ENCODE measurements around the gene RPS10. TPM values are rescaled to one million over a fixed set of nuclear protein-coding genes. Genes with fewer than 3 reads are reported as not detected.
A peak's percentile ranks its signal among the peaks of the same experiment; 100 is the strongest.

Gene RPS10
- total and polyA plus RNA-seq, 2 donors (not counting 1 experiment from before 2014, with no cell fraction given): 1,649 to 2,883 TPM

DNA sequence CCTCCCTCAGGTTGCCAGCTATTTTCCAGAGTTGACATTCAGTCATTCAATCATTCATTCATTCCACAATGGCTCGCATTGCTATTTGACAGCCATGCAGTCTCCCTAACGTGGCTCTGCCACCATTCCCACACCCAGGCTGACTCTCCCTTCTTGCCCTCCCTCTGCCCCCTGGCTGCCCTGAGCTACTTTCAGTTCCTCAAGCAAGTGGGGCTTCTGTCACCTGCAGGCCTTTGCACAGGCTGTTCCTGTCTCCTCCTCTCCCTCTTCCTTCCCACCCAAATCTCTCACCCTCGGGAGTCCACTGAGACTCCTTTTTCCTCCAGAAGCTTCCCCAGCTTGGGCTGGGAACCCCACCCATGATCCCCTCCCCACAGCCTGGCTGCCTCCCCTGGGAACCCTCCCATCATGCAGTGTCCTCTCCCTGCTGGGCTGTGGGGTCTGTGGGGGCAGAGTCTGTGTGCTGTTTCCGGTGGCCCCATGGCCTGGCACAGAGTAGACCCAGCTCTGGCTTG lies 42.6 kb upstream of the RPS10 start:
- Histone ChIP-seq H3K4me2 (ENCODE audit: extremely low read depth, insufficient read depth, low read length) (no peak overlapping the region), H3K4me1 (ENCODE audit: control insufficient read depth, extremely low read depth, insufficient read depth, low read length) (no peaks in the 10 kb centered on the region), H3K79me2 (ENCODE audit: control insufficient read depth, insufficient read depth, low read length) (no peaks in the 10 kb centered on the region), H4K20me1 (ENCODE audit: control insufficient read depth, extremely low read depth, insufficient read depth, low read length) (no peaks in the 10 kb centered on the region), H3K4me3 (replicated peaks in 1 of 4; ENCODE audit: control extremely low read depth in 1 of 4, insufficient read depth in 1 of 4, low read depth in 3 of 4, low read length in 4 of 4) (no peak overlapping the region), H3K9me3 (ENCODE audit: control insufficient read depth, insufficient read depth, low read depth, low read length) (no peaks in the 10 kb centered on the region), H3K27ac (ENCODE audit: insufficient read depth, low read length) (no peak overlapping the region), H2AFZ (ENCODE audit: low read length) (no peak overlapping the region), H3K36me3 (ENCODE audit: control insufficient read depth, insufficient read depth, low read length) (no peaks in the 10 kb centered on the region), H3K9ac (ENCODE audit: insufficient read depth, low read length) (no peak overlapping the region), H3K27me3 (ENCODE audit: control insufficient read depth, insufficient read depth, low read length) (peaks cover 19% of the 10 kb centered on the region)
- DNase-seq (ENCODE audit: low read depth in 2 of 2): no peak
- TF ChIP-seq, protein P1, sequence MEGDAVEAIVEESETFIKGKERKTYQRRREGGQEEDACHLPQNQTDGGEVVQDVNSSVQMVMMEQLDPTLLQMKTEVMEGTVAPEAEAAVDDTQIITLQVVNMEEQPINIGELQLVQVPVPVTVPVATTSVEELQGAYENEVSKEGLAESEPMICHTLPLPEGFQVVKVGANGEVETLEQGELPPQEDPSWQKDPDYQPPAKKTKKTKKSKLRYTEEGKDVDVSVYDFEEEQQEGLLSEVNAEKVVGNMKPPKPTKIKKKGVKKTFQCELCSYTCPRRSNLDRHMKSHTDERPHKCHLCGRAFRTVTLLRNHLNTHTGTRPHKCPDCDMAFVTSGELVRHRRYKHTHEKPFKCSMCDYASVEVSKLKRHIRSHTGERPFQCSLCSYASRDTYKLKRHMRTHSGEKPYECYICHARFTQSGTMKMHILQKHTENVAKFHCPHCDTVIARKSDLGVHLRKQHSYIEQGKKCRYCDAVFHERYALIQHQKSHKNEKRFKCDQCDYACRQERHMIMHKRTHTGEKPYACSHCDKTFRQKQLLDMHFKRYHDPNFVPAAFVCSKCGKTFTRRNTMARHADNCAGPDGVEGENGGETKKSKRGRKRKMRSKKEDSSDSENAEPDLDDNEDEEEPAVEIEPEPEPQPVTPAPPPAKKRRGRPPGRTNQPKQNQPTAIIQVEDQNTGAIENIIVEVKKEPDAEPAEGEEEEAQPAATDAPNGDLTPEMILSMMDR (conservative IDR thresholded peaks at IDR 0.05 in 1 of 2, IDR thresholded peaks at IDR 0.05 in 1 of 2; ENCODE audit: low read depth in 1 of 2, low read length in 2 of 2): no peak
- TF ChIP-seq EZH2 (IDR thresholded peaks at IDR 0.05; ENCODE audit: low read length, missing control alignments): no peak

DNA sequence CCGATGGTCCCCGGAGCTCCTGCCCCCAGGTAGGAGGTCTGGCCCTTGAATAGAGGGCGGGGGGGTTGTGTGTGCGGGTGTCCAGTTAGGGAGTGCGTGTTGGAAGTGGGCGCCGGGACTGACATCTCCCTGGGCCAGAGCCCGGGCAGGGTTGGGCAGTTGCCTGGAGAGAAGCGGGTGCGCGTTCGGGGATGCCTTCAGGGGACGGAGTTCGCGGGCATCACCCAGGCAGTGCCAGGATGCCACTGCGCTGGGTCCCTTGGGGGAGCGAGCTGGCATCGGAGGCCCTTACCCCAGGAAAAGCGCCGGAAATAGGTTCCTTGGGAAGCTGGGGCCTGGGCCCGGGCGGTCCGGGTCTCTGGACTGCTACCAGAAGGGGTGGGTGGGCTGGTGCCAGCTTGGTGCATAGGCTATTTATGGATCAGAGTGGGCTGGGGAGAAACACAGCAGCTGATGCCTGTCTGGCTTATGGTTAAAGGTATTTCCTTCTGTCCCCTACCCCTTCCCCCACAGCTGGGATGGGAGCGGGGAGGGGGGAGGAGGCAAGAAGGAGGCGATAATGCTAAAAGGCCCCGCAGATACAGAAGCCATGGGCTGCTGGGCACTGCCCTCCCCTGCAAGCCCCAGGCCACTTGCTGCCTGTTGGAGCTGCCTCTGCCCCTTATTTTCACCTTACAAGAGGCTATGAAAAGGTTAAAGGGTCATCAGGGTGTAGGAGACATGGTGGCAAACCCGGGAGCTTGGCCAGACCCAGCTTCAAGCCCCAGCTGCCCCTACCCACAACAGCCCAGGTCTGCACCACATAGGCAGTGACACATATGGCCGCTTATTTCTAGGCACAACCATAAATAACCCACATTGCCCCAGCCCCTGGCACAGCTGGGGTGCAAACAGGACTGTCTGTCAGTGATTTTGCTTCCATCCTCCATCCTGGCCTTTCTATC lies 40.6 kb upstream of the RPS10 start:
- Histone ChIP-seq H3K36me3 (ENCODE audit: control insufficient read depth, insufficient read depth, low read length) (no peaks in the 10 kb centered on the region), H3K9me3 (ENCODE audit: control insufficient read depth, insufficient read depth, low read depth, low read length) (no peaks in the 10 kb centered on the region), H2AFZ (ENCODE audit: low read length) (no peak overlapping the region), H3K9ac (ENCODE audit: insufficient read depth, low read length) (no peak overlapping the region), H3K79me2 (ENCODE audit: control insufficient read depth, insufficient read depth, low read length) (no peaks in the 10 kb centered on the region), H3K4me1 (ENCODE audit: control insufficient read depth, extremely low read depth, insufficient read depth, low read length) (peaks cover 2% of the 10 kb centered on the region), H3K27me3 (ENCODE audit: control insufficient read depth, insufficient read depth, low read length) (peaks cover 22% of the 10 kb centered on the region), H3K4me2 (ENCODE audit: extremely low read depth, insufficient read depth, low read length) (no peak overlapping the region), H3K4me3 (replicated peaks in 1 of 4; ENCODE audit: control extremely low read depth in 1 of 4, insufficient read depth in 1 of 4, low read depth in 3 of 4, low read length in 4 of 4) (no peak overlapping the region), H3K27ac (ENCODE audit: insufficient read depth, low read length) (no peak overlapping the region), H4K20me1 (ENCODE audit: control insufficient read depth, extremely low read depth, insufficient read depth, low read length) (no peaks in the 10 kb centered on the region)
- DNase-seq (ENCODE audit: low read depth in 2 of 2): no peak
- TF ChIP-seq EZH2 (IDR thresholded peaks at IDR 0.05; ENCODE audit: low read length, missing control alignments): no peak
- TF ChIP-seq, protein P1 (conservative IDR thresholded peaks at IDR 0.05 in 1 of 2, IDR thresholded peaks at IDR 0.05 in 1 of 2; ENCODE audit: low read depth in 1 of 2, low read length in 2 of 2): no peak

DNA sequence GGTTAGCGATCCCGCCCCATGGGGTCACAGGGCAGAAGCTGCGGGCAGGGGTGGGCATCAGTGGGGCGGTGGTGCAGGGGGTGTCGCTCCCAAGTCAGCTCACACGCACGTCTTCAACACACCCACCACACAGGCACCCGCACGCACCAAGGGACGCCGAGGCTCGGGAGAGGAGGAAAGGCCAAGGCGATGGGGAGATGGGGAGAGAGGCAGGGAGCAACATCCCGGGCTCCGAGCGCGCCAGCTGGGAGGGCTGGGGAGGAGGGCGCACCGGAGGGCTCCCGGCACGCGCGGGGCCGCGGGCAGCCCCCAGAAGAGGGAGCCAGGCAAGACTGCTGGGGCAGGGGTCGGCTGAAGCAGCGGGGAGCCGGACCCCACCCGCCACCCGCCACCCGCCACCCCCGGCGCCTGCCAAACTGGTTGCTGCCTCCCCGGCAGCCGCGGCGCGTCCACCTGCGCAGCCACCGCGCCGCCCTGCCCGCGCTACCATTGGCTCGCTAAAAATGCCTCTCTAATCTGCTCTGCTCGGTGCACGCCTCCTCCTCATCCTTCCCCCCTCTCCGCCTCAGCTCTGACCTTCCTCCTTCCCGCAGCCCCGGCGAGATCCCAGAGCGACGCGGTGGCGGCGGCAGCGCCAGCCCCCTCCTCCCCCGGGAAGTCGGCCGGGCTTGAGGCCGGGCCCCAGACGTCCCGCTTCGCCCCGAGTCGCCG lies 39.8 kb upstream of the RPS10 start, which contains the start of gene PACSIN1:
Gene PACSIN1, plus strand, starts transcription at position 546 of the 711 bp plus-strand sequence. CDS start 60,230 bp downstream, outside the sequence.
- Histone ChIP-seq H2AFZ (ENCODE audit: low read length) (no peak within 1 kb of the TSS), H3K9ac (ENCODE audit: insufficient read depth, low read length) (no peak within 1 kb of the TSS)

More for the DNA sequence above, 39.8 kb upstream of the RPS10 start, which contains the start of gene PACSIN1:
- H3K9me3 ChIP-seq (ENCODE audit: control insufficient read depth, insufficient read depth, low read depth, low read length): no peaks in the 10 kb centered on the region
- peaks cover 22% of the 10 kb centered on the region for H3K27me3 ChIP-seq (ENCODE audit: control insufficient read depth, insufficient read depth, low read length)
- TF ChIP-seq EZH2 (IDR thresholded peaks at IDR 0.05; ENCODE audit: low read length, missing control alignments): peak; percentile 82
- TF ChIP-seq, protein P1 (conservative IDR thresholded peaks at IDR 0.05 in 1 of 2, IDR thresholded peaks at IDR 0.05 in 1 of 2; ENCODE audit: low read depth in 1 of 2, low read length in 2 of 2): no peak
- H3K27ac ChIP-seq (ENCODE audit: insufficient read depth, low read length): no peak within 1 kb of the TSS
- peak in 1 of 2 donors; percentile 20 for DNase-seq (ENCODE audit: low read depth in 2 of 2)
- H3K4me3 ChIP-seq (replicated peaks in 1 of 4; ENCODE audit: control extremely low read depth in 1 of 4, insufficient read depth in 1 of 4, low read depth in 3 of 4, low read length in 4 of 4): peak within 1 kb of the TSS in 1 of 4 experiments; percentile 20
- peak within 1 kb of the TSS; percentile 40 for H3K4me2 ChIP-seq (ENCODE audit: extremely low read depth, insufficient read depth, low read length)
- H3K36me3 ChIP-seq (ENCODE audit: control insufficient read depth, insufficient read depth, low read length): no peaks in the 10 kb centered on the region
- peaks cover 2% of the 10 kb centered on the region for H3K4me1 ChIP-seq (ENCODE audit: control insufficient read depth, extremely low read depth, insufficient read depth, low read length)
- no peaks in the 10 kb centered on the region for H4K20me1 ChIP-seq (ENCODE audit: control insufficient read depth, extremely low read depth, insufficient read depth, low read length)
- no peaks in the 10 kb centered on the region for H3K79me2 ChIP-seq (ENCODE audit: control insufficient read depth, insufficient read depth, low read length)

Data from fibroblast of lung (primary cell).